ENCODE measurements around the gene FITM2.
A peak's percentile ranks its signal among the peaks of the same experiment; 100 is the strongest.
"Not testable (repeated sequence)": the region's sequence is repeated elsewhere in the genome, so short reads cannot be mapped to it uniquely, and the experiment has no call there.

Gene FITM2, protein sequence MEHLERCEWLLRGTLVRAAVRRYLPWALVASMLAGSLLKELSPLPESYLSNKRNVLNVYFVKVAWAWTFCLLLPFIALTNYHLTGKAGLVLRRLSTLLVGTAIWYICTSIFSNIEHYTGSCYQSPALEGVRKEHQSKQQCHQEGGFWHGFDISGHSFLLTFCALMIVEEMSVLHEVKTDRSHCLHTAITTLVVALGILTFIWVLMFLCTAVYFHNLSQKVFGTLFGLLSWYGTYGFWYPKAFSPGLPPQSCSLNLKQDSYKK

DNA sequence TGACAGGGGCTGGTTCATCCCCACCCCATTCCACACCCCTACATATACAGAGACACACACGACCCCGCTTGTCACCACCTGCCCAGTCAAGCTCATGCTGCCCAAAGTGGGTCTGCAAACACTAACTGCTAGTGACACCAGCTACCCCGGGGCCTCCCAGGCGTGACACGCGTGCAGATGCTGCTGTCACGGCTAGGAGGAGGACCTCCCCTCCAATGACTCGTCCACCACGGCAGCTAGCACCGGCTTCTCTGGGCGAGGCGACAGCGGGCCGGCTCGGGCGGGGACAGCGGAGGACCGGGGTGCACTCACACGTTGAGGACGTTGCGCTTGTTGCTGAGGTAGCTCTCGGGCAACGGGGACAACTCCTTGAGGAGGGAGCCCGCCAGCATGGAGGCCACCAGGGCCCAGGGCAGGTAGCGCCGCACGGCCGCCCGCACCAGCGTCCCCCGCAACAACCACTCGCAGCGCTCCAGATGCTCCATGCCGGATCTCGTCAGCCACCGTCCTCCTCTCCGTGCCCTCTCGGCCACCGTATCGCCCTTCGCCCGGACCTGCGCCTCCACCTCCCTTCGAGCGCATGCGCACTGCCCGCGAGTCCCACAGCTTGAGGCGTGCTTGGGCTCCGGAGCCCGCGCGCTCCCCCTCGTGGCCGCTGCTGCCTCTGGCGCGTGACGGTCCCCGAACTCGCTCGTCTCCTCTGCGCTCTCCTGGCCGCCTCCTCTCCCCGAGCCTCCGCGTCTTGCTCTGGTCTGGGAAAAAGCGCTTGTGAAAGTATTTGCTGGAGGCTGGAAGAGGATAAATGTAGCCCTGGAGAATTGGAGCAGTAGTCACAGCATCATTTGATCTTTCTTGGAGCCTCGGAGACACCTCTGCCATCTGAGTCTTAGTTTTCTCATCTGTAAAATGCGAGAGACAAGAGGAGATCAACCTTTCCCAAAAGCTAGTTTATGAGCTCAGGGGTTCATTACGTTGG lies at the start of gene FITM2:
TSS of gene FITM2 (minus strand) at position 539 of the 976 bp plus-strand sequence. CDS start at position 485, 54 bp downstream.
- DNase-seq (ENCODE audit: low read depth in 2 of 2): peak; percentile 95 to 96

DNA sequence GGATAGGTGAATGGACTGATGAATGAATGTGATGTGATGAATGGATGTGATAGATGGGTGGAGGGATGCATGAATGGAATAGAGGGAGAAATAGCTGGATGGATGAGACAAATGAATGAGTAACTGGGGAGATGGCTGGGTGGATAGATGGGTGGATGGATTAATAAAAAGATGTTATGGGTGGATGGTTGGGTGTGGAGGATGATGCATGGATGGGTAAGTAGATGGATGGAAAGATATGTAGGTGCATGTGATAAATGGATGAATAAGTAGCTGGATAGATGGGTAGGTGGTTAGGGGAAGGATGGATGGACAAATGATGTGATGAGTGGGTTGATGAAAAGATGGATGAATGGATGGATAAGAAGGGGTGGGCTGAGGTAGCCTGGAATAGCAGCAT lies 49.2 kb upstream of the FITM2 start:
- DNase-seq (ENCODE audit: low read depth in 2 of 2): no peak

DNA sequence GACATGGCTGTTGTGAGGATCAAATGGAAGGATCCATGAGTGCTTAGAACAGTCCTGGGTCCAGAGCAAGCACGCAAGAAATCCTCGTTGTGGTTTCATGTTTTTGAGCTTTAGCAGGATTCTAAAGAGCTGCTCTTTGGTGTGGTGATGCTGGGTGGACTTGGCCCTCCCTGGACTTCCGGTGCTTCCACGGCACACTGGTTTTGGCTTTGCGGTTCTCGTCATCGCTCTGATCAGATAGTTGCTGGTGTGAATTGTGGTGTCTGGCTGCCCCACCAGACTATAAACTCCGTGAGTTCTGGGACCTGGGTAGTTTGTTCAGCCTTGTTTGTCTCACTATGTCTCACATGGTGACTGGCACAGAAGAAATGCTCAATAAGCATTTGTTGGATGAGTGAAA lies 47.8 kb upstream of the FITM2 start:
- no peak for DNase-seq (ENCODE audit: low read depth in 2 of 2)

DNA sequence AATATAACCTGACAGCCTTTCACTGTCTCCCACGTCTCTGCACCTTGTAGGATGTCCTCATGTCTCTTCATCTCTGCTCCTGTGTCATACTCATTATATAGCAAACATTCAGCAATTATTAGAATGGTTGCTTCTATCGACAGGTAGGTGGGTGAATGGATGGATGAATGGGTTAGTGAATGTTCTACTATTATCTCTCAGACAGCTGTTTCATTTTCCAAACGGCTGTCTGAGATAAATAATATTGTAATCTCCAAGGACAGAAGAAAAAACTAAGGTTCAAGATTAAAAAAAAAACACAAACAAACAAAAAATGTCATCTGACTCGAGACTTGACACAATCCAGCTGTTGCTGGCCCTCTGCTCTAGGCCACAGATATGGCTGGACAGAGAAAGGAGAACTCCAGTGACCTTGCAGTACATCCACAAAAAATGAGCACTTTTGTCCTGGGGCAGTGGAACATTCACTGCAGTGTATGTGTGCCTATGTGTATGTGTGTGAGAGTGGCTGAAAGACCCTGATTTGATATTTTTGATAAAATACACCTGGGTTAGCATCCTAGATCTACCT lies 46.6 kb upstream of the FITM2 start:
- no peak for DNase-seq (ENCODE audit: low read depth in 2 of 2)

DNA sequence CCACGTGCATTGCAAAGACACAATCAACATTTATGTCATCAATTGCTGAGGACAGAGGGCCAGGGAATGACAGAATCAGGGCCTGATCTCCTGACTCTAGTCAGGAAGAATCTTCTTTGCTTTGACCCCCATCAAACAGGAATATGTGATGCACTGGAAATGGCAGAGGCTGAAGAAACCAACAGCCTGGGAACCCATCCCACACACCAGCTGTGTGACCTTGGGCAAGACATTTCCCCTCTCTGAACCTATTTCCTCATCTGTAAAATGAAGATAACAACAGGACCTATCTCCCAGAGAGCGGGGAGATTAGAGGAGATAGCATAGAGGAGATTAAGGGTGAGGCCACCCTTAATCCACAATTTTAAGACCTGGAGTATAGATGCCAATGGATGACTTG lies 46.0 kb upstream of the FITM2 start:
- no peak for DNase-seq (ENCODE audit: low read depth in 2 of 2)

DNA sequence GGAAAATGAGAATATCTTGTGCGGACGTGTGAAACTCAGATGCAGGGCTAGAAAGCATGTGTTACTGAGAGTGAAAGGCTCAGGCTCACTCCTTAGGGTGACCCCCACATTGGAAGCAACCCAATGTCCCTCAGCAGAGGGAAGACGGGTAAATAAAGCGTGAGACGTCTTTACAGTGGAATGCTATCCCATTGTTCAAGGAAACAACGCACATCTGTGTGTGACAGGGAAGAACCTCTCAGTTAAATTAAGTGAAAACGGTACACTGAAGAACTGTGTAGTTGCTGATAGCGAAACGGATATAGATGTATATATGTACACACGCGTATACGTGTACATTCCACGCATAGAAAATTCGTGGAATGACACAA lies 45.3 kb upstream of the FITM2 start:
- DNase-seq (ENCODE audit: low read depth in 2 of 2): no peak

DNA sequence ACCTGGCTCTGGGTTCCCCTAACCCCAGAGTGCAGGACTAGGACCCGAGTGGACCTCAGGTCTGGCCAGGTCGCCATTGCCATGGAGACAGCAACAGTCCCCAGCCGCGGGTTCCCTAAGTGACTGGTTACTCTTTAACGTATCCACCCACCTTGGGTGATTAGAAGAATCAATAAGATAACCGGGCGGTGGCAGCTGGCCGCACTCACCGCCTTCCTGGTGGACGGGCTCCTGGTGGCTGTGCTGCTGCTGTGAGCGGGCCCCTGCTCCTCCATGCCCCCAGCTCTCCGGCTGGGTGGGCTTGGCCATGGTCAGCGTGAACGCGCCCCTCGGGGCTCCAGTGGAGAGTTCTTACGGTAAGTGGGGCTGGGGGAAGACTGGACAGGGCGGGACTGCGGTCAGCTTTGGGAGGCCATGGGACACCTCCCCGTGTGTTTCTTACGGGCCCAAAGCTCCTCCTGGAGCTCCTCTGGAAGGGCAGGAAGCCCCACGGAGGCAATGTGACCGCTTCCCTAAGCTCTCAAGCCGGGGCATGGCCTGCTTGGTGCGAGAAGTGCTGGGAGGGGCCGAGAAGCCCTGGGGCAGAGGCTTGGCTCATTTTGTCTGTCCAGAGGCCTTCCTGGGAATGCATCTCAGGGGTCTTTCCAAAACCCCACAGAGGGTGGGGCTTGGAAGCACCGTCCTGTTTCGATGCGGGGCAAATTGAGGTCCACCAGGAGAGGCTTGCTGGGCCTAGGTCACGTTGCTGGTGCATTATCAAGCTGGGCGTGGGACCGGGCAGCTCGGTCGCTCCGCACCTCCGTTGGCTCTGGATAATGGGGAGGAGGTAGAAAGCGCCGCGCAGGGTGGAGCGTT lies 44.7 kb upstream of the FITM2 start, which contains the start of gene HNF4A:
TSS of gene HNF4A (plus strand) at position 202 of the 855 bp plus-strand sequence. CDS start at position 308, 106 bp downstream.
- DNase-seq (ENCODE audit: low read depth in 2 of 2): no peak

DNA sequence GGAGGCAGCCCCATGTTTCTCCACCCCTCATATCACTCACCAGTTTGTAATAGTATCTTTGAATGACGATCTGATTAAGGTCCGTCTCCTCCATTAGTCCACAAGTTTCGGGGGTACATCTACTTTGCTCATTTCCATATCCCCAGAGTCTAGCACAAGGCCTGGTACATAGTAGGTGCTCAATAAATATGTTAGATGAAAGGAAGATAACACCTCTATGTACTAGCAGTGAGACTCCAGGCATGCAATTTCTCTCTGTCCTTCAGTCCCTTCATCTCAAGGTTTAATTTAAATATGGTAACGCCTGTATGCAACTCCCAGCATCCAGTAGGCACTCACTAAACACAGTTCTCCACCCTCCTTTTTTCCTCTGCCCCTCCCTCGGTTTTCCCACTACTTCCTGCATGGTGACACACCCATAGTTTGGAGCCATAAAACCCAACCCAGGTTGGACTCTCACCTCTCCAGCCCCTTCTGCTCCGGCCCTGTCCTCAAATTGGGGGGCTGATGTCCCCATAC lies 44.0 kb upstream of the FITM2 start:
- no peak for DNase-seq (ENCODE audit: low read depth in 2 of 2)

DNA sequence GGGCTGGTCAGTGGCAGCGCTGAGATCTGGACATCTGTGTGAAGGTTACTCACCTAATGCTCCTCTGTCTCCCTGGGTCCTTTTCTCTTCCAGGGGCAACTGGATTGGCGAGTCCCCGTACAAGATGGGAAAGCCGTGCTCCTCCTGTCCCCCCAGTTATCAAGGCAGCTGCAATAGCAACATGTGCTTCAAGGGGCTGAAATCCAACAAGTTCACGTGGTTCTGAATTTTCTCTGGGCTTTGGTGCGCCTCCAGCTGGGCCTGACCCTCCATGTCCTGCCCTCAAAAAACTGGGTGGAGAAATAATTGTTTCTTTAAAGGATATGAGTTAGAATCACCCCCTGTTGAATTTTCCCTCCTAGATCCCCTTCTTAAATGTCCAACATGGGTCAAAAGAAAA lies 39.6 kb upstream of the FITM2 start:
- no peak for DNase-seq (ENCODE audit: low read depth in 2 of 2)

DNA sequence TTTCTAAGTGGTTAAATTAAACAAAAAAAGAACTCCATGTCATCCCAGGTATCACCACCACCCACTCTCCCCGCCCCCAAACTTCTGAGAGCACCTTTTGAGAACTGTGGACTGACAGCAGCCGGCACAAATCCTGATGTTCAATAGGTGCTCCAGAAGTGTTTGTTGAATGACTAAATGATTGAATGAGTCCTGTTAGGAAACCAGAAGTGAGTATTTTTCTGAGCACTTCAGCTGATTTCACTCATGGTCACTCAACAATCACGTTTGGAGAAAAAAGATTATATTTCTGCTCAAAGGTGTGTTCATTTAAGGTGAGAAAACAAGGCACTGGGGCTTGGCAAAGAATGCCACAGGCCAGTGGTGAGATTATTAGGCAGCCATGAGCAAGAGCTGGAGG lies 38.3 kb upstream of the FITM2 start:
- DNase-seq (ENCODE audit: low read depth in 2 of 2): no peak

DNA sequence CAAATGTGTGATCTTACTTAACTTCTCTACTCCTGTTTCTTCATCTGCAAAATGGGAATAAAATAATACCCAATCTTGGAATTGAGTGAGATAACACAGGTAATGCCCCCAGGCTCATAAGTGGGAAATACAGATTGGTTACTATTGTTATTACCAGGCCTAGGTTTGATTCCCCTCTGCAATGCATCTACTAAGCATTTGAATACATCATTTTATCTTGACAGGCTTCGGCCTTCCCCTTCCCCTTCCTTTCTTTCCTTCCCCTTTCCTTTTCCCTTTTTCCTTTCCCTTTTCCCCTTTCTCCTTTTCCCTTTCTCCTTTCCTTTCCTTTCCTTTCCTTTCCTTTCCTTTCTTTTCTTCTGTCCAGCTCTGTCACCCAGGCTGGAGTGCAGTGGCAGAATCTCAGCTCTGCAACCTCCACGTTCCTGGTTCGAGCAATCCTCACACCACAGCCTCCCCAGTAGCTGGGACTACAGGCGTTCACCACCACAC lies 37.2 kb upstream of the FITM2 start:
- DNase-seq (ENCODE audit: low read depth in 2 of 2): no peak

DNA sequence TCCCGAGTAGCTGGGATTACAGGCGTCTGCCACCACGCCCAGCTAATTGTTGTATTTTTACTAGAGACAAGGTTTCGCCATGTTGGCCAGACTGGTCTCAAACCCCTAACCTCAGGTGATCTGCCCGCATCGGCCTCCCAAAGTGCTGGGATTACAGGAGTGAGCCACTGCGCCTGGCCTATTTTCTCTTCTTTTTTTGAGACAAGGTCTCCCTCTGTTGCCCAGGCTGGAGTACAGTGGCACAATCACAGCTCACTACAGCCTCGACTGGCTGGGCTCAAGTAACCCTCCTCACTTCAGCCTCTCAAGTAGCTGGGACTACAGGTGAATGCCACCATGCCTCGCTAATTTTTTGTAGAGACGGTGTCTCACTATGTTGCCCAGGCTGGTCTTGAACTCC lies 34.9 kb upstream of the FITM2 start:
- not testable (repeated sequence) for DNase-seq (ENCODE audit: low read depth in 2 of 2)

DNA sequence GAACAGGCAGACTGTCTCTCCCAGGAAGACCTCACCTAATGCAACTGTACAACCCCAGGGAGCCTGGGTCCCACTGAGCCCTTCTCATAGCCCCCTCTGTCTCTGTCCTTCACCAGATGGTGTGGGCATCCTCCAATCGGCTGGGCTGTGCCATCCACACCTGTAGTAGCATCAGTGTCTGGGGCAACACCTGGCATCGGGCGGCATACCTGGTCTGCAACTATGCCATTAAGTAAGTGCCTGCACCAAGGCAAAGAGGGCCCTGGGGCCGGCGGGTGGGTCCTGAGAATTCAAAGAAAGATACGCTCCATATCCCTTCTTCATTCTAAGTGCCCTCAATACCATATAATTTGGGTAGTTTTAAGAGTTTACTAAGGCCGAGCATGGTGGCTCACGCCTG lies 34.1 kb upstream of the FITM2 start:
- DNase-seq (ENCODE audit: low read depth in 2 of 2): no peak

DNA sequence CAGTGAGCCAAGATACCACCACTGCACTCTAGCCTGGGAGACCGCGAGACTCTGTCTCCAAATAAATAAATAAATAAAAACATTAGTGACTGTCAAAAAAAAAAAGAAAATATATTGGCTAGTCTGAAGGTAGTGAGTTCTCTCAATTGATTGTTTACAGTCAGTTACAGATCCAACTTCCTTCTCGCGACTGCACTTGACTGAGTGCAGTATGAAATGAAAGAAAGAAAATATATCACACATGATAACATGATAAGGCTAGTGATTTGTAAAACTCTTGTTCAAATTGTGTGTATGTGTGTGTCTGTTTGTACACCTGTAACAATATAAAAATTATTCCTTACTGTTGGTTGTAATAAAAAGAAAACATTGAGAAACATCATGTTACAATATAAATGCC lies 33.7 kb upstream of the FITM2 start:
- DNase-seq (ENCODE audit: low read depth in 2 of 2): no peak

DNA sequence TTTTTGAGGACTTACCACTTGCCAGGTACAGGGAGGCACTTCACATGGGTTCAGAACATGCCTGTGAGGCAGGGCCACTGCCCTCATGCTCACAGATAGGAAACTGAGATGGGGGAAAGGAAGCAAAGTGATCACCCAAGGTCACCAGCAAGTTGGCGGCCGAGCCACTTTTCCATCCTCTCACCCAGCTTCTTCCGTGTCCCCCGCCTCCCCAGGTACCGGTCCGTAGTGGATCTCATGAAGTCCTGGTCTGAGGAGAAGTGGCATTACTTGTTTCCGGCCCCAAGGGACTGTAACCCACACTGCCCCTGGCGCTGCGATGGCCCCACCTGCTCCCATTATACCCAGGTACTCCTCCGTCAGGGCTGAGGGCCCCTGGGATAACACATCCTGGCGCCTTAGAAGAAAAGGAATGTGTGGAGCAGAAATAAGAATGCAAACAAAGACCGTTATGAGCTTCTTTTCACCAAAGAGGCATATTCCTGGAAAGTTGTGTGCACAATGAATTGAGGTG lies 32.2 kb upstream of the FITM2 start:
- DNase-seq (ENCODE audit: low read depth in 2 of 2): no peak

DNA sequence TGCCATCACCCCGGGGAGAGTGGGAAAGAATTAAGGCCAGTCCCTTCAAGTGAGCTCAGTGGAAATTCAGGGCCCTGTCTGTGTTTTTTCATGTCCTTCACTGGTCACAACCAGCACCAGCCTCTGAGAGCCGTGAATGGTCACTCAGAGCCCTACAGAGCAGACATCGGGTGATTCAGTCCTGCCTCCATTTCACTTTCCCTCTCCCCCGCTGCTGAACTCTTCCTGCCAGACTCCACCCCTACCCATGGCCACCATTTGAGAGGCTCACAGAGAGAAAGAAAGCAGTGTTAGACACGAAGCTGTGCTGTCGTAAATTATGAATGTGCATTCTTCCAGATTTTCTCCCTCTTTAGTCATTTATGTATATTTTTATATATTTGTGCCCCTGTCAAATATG lies 31.2 kb upstream of the FITM2 start:
- DNase-seq (ENCODE audit: low read depth in 2 of 2): no peak

DNA sequence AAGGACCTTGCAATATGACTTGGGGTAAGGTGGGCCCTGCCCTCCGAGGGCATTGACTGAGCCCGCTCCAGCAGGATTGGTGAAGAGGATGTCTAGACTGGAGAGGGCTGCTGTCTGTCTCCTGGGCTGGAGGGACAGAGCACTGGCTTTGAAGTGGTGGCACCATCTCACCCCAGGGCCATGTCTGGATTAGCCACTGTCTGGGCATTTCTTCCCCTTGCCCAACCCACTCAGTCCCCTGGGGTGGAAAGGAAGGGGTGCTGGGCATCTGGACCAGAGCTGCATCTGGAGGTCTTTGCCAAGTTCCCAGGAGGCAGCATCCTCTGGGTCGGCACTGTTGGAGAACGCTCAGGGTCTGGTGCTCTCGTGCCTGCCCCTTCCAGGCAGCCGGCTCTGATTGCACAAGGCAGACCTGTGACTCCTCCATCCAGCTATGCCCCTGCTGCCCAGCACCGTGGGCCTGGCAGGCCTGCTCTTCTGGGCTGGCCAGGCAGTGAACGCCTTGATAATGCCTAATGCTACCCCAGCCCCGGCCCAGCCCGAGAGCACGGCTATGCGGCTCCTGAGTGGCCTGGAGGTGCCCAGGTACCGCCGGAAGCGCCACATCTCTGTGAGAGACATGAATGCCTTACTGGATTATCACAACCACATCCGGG lies 25.9 kb upstream of the FITM2 start, which contains the start of gene R3HDML:
TSS of gene R3HDML (plus strand) at position 319 of the 656 bp plus-strand sequence. CDS start at position 434, 115 bp downstream.
- DNase-seq (ENCODE audit: low read depth in 2 of 2): no peak

DNA sequence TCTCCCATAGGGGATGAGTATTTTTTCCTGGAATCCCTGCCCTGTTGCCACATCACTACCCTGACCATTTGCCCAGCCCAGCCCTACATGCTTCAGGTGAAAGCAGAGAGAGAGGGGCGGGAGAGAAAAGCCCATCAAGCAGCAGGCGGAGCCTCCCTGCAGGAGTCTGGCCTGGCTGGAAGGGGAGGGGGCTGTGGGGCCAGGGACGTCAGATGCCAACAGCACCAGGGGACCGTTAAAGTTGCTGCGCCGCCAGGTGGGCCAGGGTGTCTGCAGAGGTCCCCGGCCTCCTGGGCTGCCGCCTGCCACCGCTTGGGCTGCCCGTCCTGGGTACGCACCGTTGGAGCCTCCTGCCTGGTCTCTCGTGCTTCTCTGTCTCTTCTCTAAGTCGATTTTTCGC lies 25.1 kb upstream of the FITM2 start:
- DNase-seq (ENCODE audit: low read depth in 2 of 2): no peak

DNA sequence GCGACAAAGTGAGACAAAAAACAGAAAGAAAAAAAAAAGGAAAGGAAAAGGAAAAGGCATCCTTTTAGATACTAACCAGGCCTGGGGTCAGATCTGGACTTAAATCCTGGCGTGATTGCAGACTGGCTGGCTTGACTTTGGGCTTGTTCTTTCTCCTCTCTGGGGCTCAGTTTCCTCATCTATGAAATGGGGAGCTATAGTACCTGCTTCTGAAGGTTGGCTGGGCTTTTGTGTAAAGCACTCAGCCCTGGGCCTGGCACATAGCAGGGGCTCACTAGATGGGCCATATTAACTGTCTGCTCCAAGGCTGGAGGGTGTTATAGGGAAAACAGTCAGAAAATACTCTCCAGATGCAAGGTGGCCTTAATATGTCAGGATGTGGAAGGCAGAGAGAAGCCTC lies 24.7 kb upstream of the FITM2 start:
- no peak for DNase-seq (ENCODE audit: low read depth in 2 of 2)

DNA sequence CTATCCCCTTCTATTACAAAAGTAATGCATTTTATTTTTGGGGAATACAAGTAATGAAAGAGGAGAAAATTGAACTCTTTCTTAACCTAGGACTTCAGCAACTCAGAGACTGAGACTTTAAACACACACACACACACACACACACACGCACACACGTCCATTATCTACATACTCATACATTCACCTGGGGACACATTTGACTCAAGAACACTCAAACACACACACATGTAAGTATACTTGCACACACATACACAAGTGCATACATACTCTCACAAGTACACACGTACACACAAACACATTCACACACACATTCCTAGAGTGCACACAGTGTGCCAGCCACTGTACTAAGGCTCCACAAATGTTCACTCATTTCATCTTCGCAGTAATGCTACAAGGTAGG lies 23.7 kb upstream of the FITM2 start:
- no peak for DNase-seq (ENCODE audit: low read depth in 2 of 2)
